ENCODE results near the gene CTSS. TPM values are rescaled to one million over a fixed set of nuclear protein-coding genes. Genes with fewer than 3 reads are reported as not detected.
"Not testable (repeated sequence)": the region's sequence is repeated elsewhere in the genome, so short reads cannot be mapped to it uniquely, and the experiment has no call there.

The CTSS gene
- total and polyA plus RNA-seq, 8 donors: 5.8 to 194 (median 44.3) TPM

DNA sequence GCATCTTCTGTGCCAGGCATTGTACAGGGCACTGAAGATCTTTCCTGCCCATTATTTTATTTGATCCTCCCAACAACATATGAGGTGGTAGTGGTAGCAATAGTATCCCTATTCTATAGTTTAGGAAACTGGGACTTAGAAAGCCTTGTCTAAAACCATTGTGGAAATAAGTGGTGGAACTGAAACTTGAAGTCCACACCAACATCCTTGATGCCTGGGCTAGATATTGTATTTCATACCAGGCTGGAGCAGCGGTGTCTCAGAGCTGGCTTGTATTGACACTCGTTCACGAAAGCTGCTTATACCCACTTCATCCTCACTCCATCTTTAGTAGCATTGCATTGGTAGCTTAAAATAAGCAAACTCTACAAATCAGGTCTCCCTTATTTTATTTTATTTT, 9.7 kb upstream of the CTSS start:
- WGBS, 5 donors: 85 to 93% (median 89%) methylated on average over 3 of the region's 3 CpGs
- no peaks in the 10 kb centered on the region for H3K27me3 ChIP-seq
- H3K9me3 ChIP-seq: no peaks in the 10 kb centered on the region
- no peak for DNase-seq
- no peak overlapping the region for H3K27ac ChIP-seq
- TF ChIP-seq POLR2A (IDR thresholded peaks at IDR 0.05) (no peak), POLR2AphosphoS5 (IDR thresholded peaks at IDR 0.05) (no peak), EP300 (IDR thresholded peaks at IDR 0.05) (no peak)
- TF ChIP-seq, protein P1, sequence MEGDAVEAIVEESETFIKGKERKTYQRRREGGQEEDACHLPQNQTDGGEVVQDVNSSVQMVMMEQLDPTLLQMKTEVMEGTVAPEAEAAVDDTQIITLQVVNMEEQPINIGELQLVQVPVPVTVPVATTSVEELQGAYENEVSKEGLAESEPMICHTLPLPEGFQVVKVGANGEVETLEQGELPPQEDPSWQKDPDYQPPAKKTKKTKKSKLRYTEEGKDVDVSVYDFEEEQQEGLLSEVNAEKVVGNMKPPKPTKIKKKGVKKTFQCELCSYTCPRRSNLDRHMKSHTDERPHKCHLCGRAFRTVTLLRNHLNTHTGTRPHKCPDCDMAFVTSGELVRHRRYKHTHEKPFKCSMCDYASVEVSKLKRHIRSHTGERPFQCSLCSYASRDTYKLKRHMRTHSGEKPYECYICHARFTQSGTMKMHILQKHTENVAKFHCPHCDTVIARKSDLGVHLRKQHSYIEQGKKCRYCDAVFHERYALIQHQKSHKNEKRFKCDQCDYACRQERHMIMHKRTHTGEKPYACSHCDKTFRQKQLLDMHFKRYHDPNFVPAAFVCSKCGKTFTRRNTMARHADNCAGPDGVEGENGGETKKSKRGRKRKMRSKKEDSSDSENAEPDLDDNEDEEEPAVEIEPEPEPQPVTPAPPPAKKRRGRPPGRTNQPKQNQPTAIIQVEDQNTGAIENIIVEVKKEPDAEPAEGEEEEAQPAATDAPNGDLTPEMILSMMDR (IDR thresholded peaks at IDR 0.05): no peak
- intact Hi-C loops (cut with DNase I; ENCODE audit: low total_unique reads): no loop called here
- H3K4me1 ChIP-seq: no peaks in the 10 kb centered on the region
- H3K36me3 ChIP-seq: no peaks in the 10 kb centered on the region
- H3K4me3 ChIP-seq: no peak overlapping the region

DNA sequence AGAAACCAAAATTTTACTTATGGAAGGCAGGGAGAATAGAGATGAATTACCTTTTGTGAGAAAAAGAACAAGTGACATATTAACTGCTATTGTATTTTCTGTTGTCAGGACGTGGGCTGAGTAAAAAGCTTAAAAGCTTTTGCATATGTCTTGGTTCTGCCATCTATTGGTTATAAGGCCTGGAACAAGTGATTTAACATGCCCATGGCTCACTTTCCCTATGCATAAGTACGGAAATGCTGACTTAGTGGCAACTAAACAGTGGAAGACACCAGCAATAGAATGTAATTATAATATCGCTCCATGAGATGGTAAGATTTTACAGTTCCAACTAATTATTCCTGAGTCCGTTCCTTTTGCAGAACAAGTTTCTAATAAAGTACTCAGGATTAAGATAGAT, 6.7 kb upstream of the CTSS start:
- Histone ChIP-seq H3K27me3 (no peaks in the 10 kb centered on the region), H3K36me3 (no peaks in the 10 kb centered on the region), H3K9me3 (no peaks in the 10 kb centered on the region), H3K27ac (no peak overlapping the region), H3K4me3 (no peak overlapping the region), H3K4me1 (no peaks in the 10 kb centered on the region)
- intact Hi-C loops (cut with DNase I; ENCODE audit: low total_unique reads): no loop called here
- no peak for TF ChIP-seq POLR2AphosphoS5 (IDR thresholded peaks at IDR 0.05)
- WGBS, 5 donors: 77 to 86% (median 79%) methylated on average over 4 of the region's 4 CpGs
- DNase-seq: no peak

DNA sequence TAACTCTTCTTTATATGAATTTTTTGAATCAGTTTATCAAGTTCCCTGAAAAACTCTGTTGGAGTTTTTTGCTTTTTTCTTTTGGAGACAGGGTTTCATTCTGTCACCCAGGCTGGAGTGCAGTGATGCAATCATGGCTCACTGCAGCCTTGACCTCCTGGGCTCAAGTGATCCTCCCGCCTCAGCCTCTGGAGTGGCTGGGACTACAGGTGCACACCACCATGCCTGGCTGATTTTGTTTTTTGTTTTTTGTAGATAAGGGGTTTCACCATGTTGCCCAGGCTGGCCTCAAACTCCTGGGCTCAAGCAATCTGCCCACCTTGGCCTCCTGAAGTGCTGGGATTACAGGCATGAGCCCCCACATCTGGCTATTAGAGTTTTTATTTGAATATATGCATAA, 2.1 kb upstream of the CTSS start:
- WGBS, 5 donors: 48 to 97% (median 83%) methylated on average over 1 of the region's 1 CpG
- H3K27me3 ChIP-seq; H3K27ac ChIP-seq; H3K4me3 ChIP-seq; DNase-seq; H3K9me3 ChIP-seq; intact Hi-C loops (cut with DNase I; ENCODE audit: low total_unique reads); H3K36me3 ChIP-seq: not testable (repeated sequence)
- H3K4me1 ChIP-seq: peaks cover 0 to 18% (median 13%) of the 10 kb centered on the region in 4 donors

DNA sequence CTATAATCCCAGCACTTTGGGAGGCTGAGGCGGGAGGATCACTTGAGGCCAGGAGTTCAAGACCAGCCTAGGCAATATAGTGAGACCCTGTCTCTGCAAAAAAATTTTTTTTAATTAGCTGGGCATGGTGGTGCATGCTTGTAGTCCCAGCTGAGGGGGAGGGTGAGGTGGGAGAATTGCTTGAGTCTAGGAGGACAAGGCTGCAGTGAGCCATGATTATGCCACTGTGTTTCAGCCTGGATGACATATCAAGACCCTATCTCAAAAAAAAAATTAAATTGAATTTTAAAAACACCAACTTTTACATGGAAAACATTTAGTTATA, 361 bp upstream of the CTSS start:
- DNase-seq; H3K9me3 ChIP-seq; intact Hi-C loops (cut with DNase I; ENCODE audit: low total_unique reads); H3K36me3 ChIP-seq; H3K27me3 ChIP-seq: not testable (repeated sequence)
- 73 to 96% (median 85%) methylated on average over 1 of the region's 1 CpG for WGBS, 5 donors
- H3K27ac ChIP-seq: peak overlapping the region; percentile 50 to 88 (median 69)
- H3K4me3 ChIP-seq: peak overlapping the region in 3 of 4 donors; percentile 39 to 43 (median 40)
- H3K4me1 ChIP-seq: peaks cover 0 to 23% (median 13%) of the 10 kb centered on the region in 4 donors

DNA sequence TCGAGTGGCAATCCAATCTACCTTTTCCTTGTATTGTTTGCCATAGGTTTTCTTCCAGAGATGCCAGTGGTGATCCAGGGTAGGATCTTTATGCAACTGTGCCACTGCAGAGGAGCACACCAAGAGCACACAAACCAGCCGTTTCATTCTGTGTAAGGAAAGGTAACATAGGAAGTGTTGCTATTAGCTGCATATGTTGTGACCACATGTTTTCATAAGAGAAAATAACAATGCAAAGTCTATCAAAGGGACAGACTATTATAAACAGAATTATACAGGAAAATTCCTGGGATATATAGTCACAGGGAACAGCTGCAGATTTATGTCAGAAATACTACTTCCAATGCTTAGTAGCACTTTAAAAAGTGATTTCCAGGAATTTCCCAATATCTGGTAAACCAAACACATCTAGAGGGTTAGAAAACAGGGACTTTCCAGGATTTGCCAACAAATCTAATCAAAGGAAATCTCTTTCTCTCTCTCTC, 919 bp downstream of the CTSS start:
- H3K27ac ChIP-seq: peak overlapping the region; percentile 55 to 88 (median 69)
- no peaks in the 10 kb centered on the region for H3K9me3 ChIP-seq
- H3K4me3 ChIP-seq: peak overlapping the region; percentile 22 to 43 (median 40)
- WGBS, 5 donors: 13 to 34% (median 17%) methylated on average over 2 of the region's 2 CpGs
- TF ChIP-seq POLR2A (IDR thresholded peaks at IDR 0.05): no peak
- TF ChIP-seq POLR2AphosphoS5 (IDR thresholded peaks at IDR 0.05): peak in 1 of 3 donors; percentile 11
- peaks cover 0 to 33% (median 15%) of the 10 kb centered on the region in 4 donors for H3K4me1 ChIP-seq
- peak in 1 of 2 donors; percentile 53 for DNase-seq
- intact Hi-C loops (cut with DNase I; ENCODE audit: low total_unique reads): no loop called here
- H3K36me3 ChIP-seq: no peaks in the 10 kb centered on the region
- H3K27me3 ChIP-seq: no peaks in the 10 kb centered on the region

DNA sequence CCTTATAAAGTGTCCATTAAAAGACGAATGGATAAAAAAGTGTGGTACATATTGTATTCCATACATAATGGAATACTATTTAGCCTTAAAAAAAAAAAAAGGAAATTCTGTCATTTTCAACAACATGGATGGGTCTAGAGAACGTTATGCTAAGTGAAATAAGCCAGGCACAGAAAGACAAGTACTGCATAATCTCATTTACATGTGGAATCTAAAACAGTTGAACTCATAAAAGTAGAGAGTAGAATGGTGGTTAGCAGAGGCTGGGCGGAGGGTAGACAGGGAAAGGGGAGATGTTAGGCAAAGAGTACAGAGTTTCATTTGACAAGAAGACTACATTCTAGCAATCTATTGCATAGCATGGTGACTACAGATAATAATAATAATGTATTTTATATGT, 2.6 kb downstream of the CTSS start:
- DNase-seq: no peak
- 84 to 95% (median 89%) methylated on average over 3 of the region's 3 CpGs for WGBS, 5 donors
- Histone ChIP-seq H3K27ac (no peak overlapping the region), H3K4me1 (peaks cover 0 to 40% (median 16%) of the 10 kb centered on the region in 4 donors), H3K4me3 (peak overlapping the region in 2 of 4 donors; percentile 39 to 43), H3K9me3 (no peaks in the 10 kb centered on the region), H3K27me3 (no peaks in the 10 kb centered on the region), H3K36me3 (peaks cover 0 to 6% (median 0%) of the 10 kb centered on the region in 4 donors)
- intact Hi-C loops (cut with DNase I; ENCODE audit: low total_unique reads): no loop called here
- TF ChIP-seq POLR2AphosphoS5 (IDR thresholded peaks at IDR 0.05) (no peak), EP300 (IDR thresholded peaks at IDR 0.05) (no peak), POLR2A (IDR thresholded peaks at IDR 0.05) (no peak)
- TF ChIP-seq, protein P1 (IDR thresholded peaks at IDR 0.05): no peak
